HG03280 (cell line): ENCODE data around the gene VGLL4.

Experiments used
- ATAC-seq: cut with Tn5 transposase; IDR thresholded peaks from one replicate; pipeline ENCODE4 v1.9.1; 2021; ENCODE audit warnings: mild to moderate bottlenecking, moderate library complexity; ENCODE audit not compliant: unreplicated experiment

Gene VGLL4

GRCh38 chr3:11509173-11510000, 134.3 kb downstream of the VGLL4 start:
- no peak for ATAC-seq

GRCh38 chr3:11508346-11509172, 135.2 kb downstream of the VGLL4 start:
- no peak for ATAC-seq

GRCh38 chr3:11507719-11508118, 136.0 kb downstream of the VGLL4 start:
- no peak for ATAC-seq
